Endodermal cell (in vitro differentiated cells): ENCODE data around the gene GPHN. TPM values are rescaled to one million over a fixed set of nuclear protein-coding genes. Genes with fewer than 3 reads are reported as not detected.

ENCODE experiments used
- DNase-seq: peaks from one replicate; pipeline ENCODE4 v3.0.0-alpha.2; 2017
- H3K27ac ChIP-seq: 2 replicates; pipeline ENCODE4 v1.5.1; 2013; ENCODE audit warnings: mild to moderate bottlenecking, low read depth, low read length, moderate library complexity
- H3K27me3 ChIP-seq: 2 replicates; pipeline ENCODE4 v1.6.1; 2013; ENCODE audit warnings: mild to moderate bottlenecking, low read length, moderate library complexity; ENCODE audit not compliant: insufficient read depth, control insufficient read depth, poor library complexity, severe bottlenecking
- H3K36me3 ChIP-seq: 2 replicates; pipeline ENCODE4 v1.7.0; 2013; ENCODE audit warnings: mild to moderate bottlenecking, low read length, moderate library complexity; ENCODE audit not compliant: control insufficient read depth, insufficient read depth
- H3K4me1 ChIP-seq: one replicate; pipeline ENCODE4 v1.7.0; 2013; ENCODE audit warnings: low read length; ENCODE audit not compliant: control insufficient read depth, insufficient read depth
- H3K4me3 ChIP-seq: 2 replicates; pipeline ENCODE4 v1.5.1; 2013; ENCODE audit warnings: mild to moderate bottlenecking, low read length, moderate library complexity
- H3K9ac ChIP-seq: 2 replicates; pipeline ENCODE4 v1.6.1; 2013; ENCODE audit warnings: mild to moderate bottlenecking, low read length, moderate library complexity; ENCODE audit not compliant: poor library complexity, severe bottlenecking; ENCODE audit errors: extremely low read depth
- H3K9me3 ChIP-seq: 2 replicates; pipeline ENCODE4 v1.6.1; 2013; ENCODE audit warnings: mild to moderate bottlenecking, low read length, moderate library complexity; ENCODE audit not compliant: control insufficient read depth
- H3K27ac Mint-ChIP-seq: 2 replicates; pipeline ENCODE4 v1.8.0; 2020; ENCODE audit warnings: mixed read lengths
- H3K27me3 Mint-ChIP-seq: 2 replicates; pipeline ENCODE4 v1.8.0; 2021; ENCODE audit warnings: mild to moderate bottlenecking, mixed read lengths; ENCODE audit not compliant: insufficient read depth
- H3K36me3 Mint-ChIP-seq: 2 replicates; pipeline ENCODE4 v1.8.0; 2020; ENCODE audit warnings: low read depth, mixed read lengths
- H3K4me1 Mint-ChIP-seq: 2 replicates; pipeline ENCODE4 v1.8.0; 2020; ENCODE audit warnings: mixed read lengths
- H3K4me3 Mint-ChIP-seq: 2 replicates; pipeline ENCODE4 v1.8.0; 2020; ENCODE audit warnings: mild to moderate bottlenecking, moderate library complexity, mixed read lengths
- H3K9me3 Mint-ChIP-seq: 2 replicates; pipeline ENCODE4 v1.8.0; 2020; ENCODE audit warnings: mild to moderate bottlenecking, mixed read lengths
- WGBS, 2 experiments: methylation state at CpG; one replicate each; pipeline versions ENCODE4 v1.1.5 to v1.1.7; 2013; ENCODE audit warnings: missing lambda C conversion rate in 2 of 2, mixed read lengths in 1 of 2; ENCODE audit not compliant: insufficient coverage in 1 of 2, insufficient read length in 1 of 2; 5-methylcytosine and 5-hydroxymethylcytosine counted together
- total RNA-seq, 2 donors: library from RNA; stranded (reverse); fragmentation: NEBNext Ultra II Directional in 1 of 2; extraction: Animal tissue kit (Norgen Biotek cat#: 25700) in 1 of 2; gene quantifications; 2 replicates in 1 of 2; 3 replicates in 1 of 2; pipeline ENCODE4 v1.2.1, GENCODE V29; 2021
- TF ChIP-seq, protein P1 (sequence below): fragments of 200-600 bp; sonication (generic); conservative IDR thresholded peaks from 2 replicates; pipeline ENCODE4 v1.5.0; 2021; ENCODE audit warnings: antibody characterized with exemption, mild to moderate bottlenecking

GPHN gene
- total RNA-seq, 2 donors from 2014 or later = 12.4 to 15.0 TPM

DNA sequence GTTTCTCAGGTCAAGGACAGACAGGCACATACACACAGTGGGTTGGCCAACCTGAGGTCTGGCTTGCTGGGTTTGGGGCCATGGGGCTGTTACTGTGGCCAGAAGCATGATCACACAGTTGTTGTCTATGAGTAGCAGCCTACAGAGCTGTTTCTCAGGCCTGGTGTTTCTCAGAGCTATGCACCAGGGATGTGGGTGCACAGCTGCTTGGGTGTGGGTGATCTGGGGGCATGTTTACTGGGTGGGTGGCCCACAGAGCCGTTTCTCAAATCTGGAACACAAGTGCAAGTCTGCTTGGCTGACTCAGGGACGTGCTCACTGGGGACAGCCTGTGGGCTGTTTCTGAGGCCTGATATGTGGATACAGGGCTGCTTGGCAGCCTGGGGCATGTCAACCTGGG is 710.2 kb downstream of the GPHN start:
- no peaks in the 10 kb centered on the region for H3K9me3 Mint-ChIP-seq

DNA sequence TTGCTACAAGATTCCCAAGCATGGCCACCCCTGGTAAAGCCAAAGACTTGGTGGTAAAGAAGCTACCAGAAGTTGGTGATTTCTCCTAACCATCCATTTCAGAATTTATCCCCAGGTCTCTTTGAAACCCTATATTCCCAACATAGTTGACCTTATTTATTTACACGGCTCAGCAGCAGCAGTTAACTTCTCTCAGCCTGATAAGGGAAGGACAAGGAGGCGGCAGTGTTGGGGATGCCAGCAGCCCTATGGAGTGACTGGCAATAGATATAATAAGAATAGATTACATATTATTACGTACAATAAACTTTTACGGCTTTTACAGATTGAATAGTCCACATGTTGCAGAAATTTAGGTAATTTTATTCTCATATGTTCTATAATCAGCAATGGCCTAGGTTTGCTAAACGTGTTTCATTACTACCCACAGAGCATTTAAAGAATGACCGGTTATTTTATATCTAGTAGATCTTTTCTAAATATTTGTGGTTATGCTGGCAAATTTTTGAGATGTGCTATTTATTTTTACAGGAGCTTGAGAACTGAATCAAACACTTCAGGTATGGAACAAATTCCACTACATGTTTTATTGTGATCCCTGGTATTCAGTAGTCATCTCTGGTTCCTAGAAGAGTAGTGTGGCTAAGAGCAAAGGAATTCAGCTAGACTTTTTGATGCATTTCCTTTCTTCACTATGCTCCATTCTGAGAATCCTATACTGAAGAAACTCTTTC is 713.5 kb downstream of the GPHN start:
- Mint-ChIP-seq H3K27ac (no peak overlapping the region), H3K9me3 (no peaks in the 10 kb centered on the region), H3K4me3 (no peak overlapping the region), H3K36me3 (no peaks in the 10 kb centered on the region), H3K4me1 (no peaks in the 10 kb centered on the region), H3K27me3 (no peaks in the 10 kb centered on the region)
- Histone ChIP-seq H3K27me3 (no peaks in the 10 kb centered on the region), H3K9me3 (no peaks in the 10 kb centered on the region), H3K4me3 (no peak overlapping the region), H3K9ac (no peak overlapping the region), H3K27ac (no peak overlapping the region), H3K4me1 (no peaks in the 10 kb centered on the region), H3K36me3 (no peaks in the 10 kb centered on the region)
- 72 to 78% methylated on average over 2 to 3 of the region's 6 CpGs for WGBS, 2 experiments
- TF ChIP-seq, protein P1, sequence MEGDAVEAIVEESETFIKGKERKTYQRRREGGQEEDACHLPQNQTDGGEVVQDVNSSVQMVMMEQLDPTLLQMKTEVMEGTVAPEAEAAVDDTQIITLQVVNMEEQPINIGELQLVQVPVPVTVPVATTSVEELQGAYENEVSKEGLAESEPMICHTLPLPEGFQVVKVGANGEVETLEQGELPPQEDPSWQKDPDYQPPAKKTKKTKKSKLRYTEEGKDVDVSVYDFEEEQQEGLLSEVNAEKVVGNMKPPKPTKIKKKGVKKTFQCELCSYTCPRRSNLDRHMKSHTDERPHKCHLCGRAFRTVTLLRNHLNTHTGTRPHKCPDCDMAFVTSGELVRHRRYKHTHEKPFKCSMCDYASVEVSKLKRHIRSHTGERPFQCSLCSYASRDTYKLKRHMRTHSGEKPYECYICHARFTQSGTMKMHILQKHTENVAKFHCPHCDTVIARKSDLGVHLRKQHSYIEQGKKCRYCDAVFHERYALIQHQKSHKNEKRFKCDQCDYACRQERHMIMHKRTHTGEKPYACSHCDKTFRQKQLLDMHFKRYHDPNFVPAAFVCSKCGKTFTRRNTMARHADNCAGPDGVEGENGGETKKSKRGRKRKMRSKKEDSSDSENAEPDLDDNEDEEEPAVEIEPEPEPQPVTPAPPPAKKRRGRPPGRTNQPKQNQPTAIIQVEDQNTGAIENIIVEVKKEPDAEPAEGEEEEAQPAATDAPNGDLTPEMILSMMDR = no peak
- DNase-seq = no peak

More for the DNA sequence above, 710.2 kb downstream of the GPHN start:
- H3K36me3 ChIP-seq = no peaks in the 10 kb centered on the region
- TF ChIP-seq, protein P1 = no peak
- Mint-ChIP-seq H3K4me3 (no peak overlapping the region), H3K36me3 (no peaks in the 10 kb centered on the region), H3K27ac (peak overlapping the region; percentile 58), H3K4me1 (no peaks in the 10 kb centered on the region), H3K27me3 (peaks cover 2% of the 10 kb centered on the region)
- H3K9me3 ChIP-seq = no peaks in the 10 kb centered on the region
- no peak overlapping the region for H3K9ac ChIP-seq
- DNase-seq = no peak
- WGBS, 2 experiments = 72 to 74% methylated on average over 2 of the region's 2 CpGs
- H3K27ac ChIP-seq = no peak overlapping the region
- no peaks in the 10 kb centered on the region for H3K27me3 ChIP-seq
- H3K4me3 ChIP-seq = no peak overlapping the region
- H3K4me1 ChIP-seq = no peaks in the 10 kb centered on the region

DNA sequence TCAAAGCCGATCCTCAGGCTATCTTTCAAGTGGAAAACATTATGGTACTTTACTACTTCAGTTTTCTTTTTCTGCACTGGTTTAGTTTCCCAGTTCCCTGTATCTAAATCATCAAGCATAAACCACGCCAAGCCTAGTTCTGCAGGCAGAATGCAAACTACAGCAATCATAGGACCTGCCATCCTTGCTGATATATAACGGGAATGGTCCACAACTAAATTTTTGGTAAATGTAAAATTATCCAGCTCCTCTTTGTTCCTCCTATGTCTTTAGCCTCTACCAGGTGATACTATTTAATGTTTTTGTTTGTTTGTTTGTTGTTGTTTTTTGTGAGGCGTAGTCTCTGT is 714.0 kb downstream of the GPHN start:
- TF ChIP-seq, protein P1 = no peak
- Histone ChIP-seq H3K36me3 (no peaks in the 10 kb centered on the region), H3K9me3 (no peaks in the 10 kb centered on the region), H3K27me3 (no peaks in the 10 kb centered on the region), H3K27ac (no peak overlapping the region), H3K9ac (no peak overlapping the region), H3K4me1 (no peaks in the 10 kb centered on the region), H3K4me3 (no peak overlapping the region)
- no peaks in the 10 kb centered on the region for H3K9me3 Mint-ChIP-seq
- no peaks in the 10 kb centered on the region for H3K4me1 Mint-ChIP-seq
- H3K27ac Mint-ChIP-seq = no peak overlapping the region
- no peak for DNase-seq
- H3K27me3 Mint-ChIP-seq = no peaks in the 10 kb centered on the region
- H3K36me3 Mint-ChIP-seq = no peaks in the 10 kb centered on the region
- WGBS, 2 experiments = 86 to 92% methylated on average over 3 to 4 of the region's 4 CpGs
- no peak overlapping the region for H3K4me3 Mint-ChIP-seq
